ENCODE data around the gene CTAG1A. TPM values are rescaled to one million over a fixed set of nuclear protein-coding genes. Genes with fewer than 3 reads are reported as not detected.
"Not testable (repeated sequence)": the region's sequence is repeated elsewhere in the genome, so short reads cannot be mapped to it uniquely, and the experiment has no call there.

CTAG1A gene
- total RNA-seq, 2 experiments from 2014 or later, result not detected

DNA sequence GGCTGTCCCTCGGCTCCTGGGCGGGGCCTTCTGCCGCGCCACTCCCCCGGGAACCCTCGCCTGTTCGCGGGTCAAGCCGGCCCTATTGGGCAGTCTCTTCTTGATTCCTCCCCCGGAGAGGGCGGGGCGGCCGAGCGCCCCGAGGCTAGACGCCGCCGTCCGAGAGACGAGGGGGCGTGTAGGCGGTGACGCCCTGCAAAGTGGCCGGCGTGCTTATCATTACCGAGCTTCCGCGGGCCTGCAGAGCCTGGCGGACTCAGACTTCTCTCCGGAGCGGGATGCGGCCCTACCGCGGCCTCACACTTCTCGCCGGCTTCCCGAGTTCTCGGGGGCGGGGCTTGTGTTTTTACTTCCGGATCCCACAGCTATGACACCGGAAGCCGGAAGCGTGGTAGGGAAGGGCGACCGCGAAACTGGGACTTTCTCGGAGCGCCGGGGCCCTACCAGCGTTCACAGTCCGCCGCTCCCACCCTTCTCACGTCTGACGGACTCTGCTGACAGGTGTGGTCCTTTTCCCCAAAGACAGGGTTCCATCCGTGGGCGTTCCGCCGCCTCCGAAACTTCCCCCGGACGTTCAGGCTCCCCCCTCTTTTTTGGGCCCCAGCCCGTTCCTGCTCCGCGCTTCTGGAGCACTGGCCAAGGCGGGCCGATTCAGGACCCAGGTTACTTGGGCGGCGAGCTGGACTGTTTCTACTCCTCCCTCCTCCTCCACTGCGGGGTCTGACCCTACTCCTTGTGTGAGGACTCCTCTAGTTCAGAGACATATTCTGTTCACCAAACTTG, 37.5 kb upstream of the CTAG1A start, which contains the start of gene IKBKG:
Gene IKBKG (plus strand): TSS at position 376 of the 783 bp plus-strand sequence. CDS start 4,383 bp downstream, outside the sequence.
- ChIA-PET POLR2A (interaction anchor here (0.7 to 1.9 kb wide), 4 partner anchors 149 to 620 kb away, joined by 3 to 8 read pairs (median 4); partner anchors contain the start of genes HCFC1 and RPL10), CTCF (interaction anchor here (0.5 kb wide), 1 partner anchor 22 kb away, joined by 4 read pairs; no protein-coding TSS in a partner anchor)
- Histone ChIP-seq H3K27me3 (ENCODE audit: control insufficient read depth in 1 of 2, insufficient read depth in 2 of 2, low read length in 2 of 2) (no peaks in the 10 kb centered on the region), H3K4me3 (ENCODE audit: low read length) (peak within 1 kb of the TSS; percentile 88), H3K9me3 (ENCODE audit: control insufficient read depth in 1 of 2, insufficient read depth in 1 of 2, low read length in 2 of 2) (no peaks in the 10 kb centered on the region), H3K36me3 (ENCODE audit: insufficient read depth, low read length) (peaks cover 11% of the 10 kb centered on the region), H3K27ac (ENCODE audit: low read depth in 1 of 2, low read length in 2 of 2) (peak within 1 kb of the TSS; percentile 81 to 92), H3K4me1 (ENCODE audit: insufficient read depth, low read length) (peaks cover 69% of the 10 kb centered on the region)
- Mint-ChIP-seq H3K36me3 (ENCODE audit: low read depth) (peaks cover 40% of the 10 kb centered on the region), H3K9me3 (no peaks in the 10 kb centered on the region), H3K27ac (peak within 1 kb of the TSS; percentile 86), H3K4me3 (peak within 1 kb of the TSS; percentile 91), H3K27me3 (no peaks in the 10 kb centered on the region), H3K4me1 (ENCODE audit: low read depth) (peaks cover 44% of the 10 kb centered on the region)
- peak; percentile 76 for ATAC-seq (ENCODE audit: poor library complexity)
- DNase-seq, result peak; percentile 76 to 93 (median 84)
- TF ChIP-seq, protein P1, sequence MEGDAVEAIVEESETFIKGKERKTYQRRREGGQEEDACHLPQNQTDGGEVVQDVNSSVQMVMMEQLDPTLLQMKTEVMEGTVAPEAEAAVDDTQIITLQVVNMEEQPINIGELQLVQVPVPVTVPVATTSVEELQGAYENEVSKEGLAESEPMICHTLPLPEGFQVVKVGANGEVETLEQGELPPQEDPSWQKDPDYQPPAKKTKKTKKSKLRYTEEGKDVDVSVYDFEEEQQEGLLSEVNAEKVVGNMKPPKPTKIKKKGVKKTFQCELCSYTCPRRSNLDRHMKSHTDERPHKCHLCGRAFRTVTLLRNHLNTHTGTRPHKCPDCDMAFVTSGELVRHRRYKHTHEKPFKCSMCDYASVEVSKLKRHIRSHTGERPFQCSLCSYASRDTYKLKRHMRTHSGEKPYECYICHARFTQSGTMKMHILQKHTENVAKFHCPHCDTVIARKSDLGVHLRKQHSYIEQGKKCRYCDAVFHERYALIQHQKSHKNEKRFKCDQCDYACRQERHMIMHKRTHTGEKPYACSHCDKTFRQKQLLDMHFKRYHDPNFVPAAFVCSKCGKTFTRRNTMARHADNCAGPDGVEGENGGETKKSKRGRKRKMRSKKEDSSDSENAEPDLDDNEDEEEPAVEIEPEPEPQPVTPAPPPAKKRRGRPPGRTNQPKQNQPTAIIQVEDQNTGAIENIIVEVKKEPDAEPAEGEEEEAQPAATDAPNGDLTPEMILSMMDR (IDR thresholded peaks at IDR 0.05), result no peak
- intact Hi-C loops (cut with DNase I, micrococcal nuclease), result no loop called here

DNA sequence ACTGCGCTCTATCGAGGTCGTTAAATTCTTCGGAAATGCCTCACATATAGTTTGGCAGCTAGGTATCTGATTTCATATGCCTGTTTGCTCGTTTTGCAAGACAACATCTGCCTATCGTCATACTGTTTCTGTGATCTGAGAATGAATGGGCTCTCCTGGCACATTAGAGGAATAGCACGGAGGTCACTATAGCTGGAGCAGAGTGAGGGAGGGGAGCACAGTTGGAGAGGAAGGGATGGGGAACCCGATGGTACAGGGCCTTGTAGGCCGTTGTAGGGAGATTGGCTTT, 37.0 kb upstream of the CTAG1A start:
- peak overlapping the region; percentile 86 for H3K27ac Mint-ChIP-seq
- H3K27me3 Mint-ChIP-seq, result no peaks in the 10 kb centered on the region
- Histone ChIP-seq H3K36me3 (ENCODE audit: insufficient read depth, low read length) (peaks cover 12% of the 10 kb centered on the region), H3K9me3 (ENCODE audit: control insufficient read depth in 1 of 2, insufficient read depth in 1 of 2, low read length in 2 of 2) (no peaks in the 10 kb centered on the region), H3K4me1 (ENCODE audit: insufficient read depth, low read length) (peaks cover 64% of the 10 kb centered on the region), H3K27ac (ENCODE audit: low read depth in 1 of 2, low read length in 2 of 2) (peak overlapping the region; percentile 81 to 92), H3K4me3 (ENCODE audit: low read length) (peak overlapping the region; percentile 88), H3K27me3 (ENCODE audit: control insufficient read depth in 1 of 2, insufficient read depth in 2 of 2, low read length in 2 of 2) (no peaks in the 10 kb centered on the region)
- TF ChIP-seq, protein P1 (IDR thresholded peaks at IDR 0.05), result no peak
- peaks cover 39% of the 10 kb centered on the region for H3K4me1 Mint-ChIP-seq (ENCODE audit: low read depth)
- ATAC-seq (ENCODE audit: poor library complexity) (no peak), DNase-seq (no peak)
- intact Hi-C loops (cut with DNase I, micrococcal nuclease), result no loop called here
- H3K9me3 Mint-ChIP-seq, result no peaks in the 10 kb centered on the region
- ChIA-PET CTCF (no interaction called here), POLR2A (interaction anchor here (0.7 to 1.9 kb wide), 3 partner anchors 150 to 579 kb away, joined by 3 to 8 read pairs (median 3); partner anchors contain the start of genes HCFC1 and RPL10)
- peak overlapping the region; percentile 91 for H3K4me3 Mint-ChIP-seq
- H3K36me3 Mint-ChIP-seq (ENCODE audit: low read depth), result peaks cover 37% of the 10 kb centered on the region

DNA sequence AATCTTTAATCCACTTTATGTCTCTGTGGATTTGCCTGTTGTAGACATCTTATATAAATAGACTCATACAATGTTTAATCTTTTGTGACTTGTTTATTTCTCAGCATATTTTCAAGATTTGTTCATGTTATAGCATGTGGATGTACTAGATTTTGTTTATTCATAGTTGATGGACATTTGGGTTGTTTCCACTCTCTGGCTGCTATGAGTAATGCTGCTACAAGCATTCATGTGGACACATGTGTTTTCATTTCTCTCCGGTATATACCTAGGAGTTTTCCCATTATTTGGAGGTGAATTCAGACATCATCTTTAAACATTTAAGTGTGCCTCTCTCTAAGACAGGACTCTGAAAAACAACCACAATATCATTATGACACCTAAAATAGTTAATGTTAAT, 35.2 kb upstream of the CTAG1A start:
- intact Hi-C loops (cut with DNase I, micrococcal nuclease), result no loop called here
- peak overlapping the region; percentile 83 for H3K4me3 Mint-ChIP-seq
- H3K27ac Mint-ChIP-seq, result peak overlapping the region; percentile 69
- DNase-seq (no peak), ATAC-seq (ENCODE audit: poor library complexity) (no peak)
- Histone ChIP-seq H3K4me3 (ENCODE audit: low read length) (no peak overlapping the region), H3K27ac (ENCODE audit: low read depth in 1 of 2, low read length in 2 of 2) (no peak overlapping the region), H3K27me3 (ENCODE audit: control insufficient read depth in 1 of 2, insufficient read depth in 2 of 2, low read length in 2 of 2) (no peaks in the 10 kb centered on the region), H3K9me3 (ENCODE audit: control insufficient read depth in 1 of 2, insufficient read depth in 1 of 2, low read length in 2 of 2) (no peaks in the 10 kb centered on the region), H3K4me1 (ENCODE audit: insufficient read depth, low read length) (peaks cover 55% of the 10 kb centered on the region), H3K36me3 (ENCODE audit: insufficient read depth, low read length) (peaks cover 24% of the 10 kb centered on the region)
- peaks cover 33% of the 10 kb centered on the region for H3K4me1 Mint-ChIP-seq (ENCODE audit: low read depth)
- TF ChIP-seq, protein P1 (IDR thresholded peaks at IDR 0.05), result no peak
- H3K27me3 Mint-ChIP-seq, result no peaks in the 10 kb centered on the region
- ChIA-PET POLR2A (no interaction called here), CTCF (no interaction called here)
- peaks cover 47% of the 10 kb centered on the region for H3K36me3 Mint-ChIP-seq (ENCODE audit: low read depth)
- H3K9me3 Mint-ChIP-seq, result no peaks in the 10 kb centered on the region

DNA sequence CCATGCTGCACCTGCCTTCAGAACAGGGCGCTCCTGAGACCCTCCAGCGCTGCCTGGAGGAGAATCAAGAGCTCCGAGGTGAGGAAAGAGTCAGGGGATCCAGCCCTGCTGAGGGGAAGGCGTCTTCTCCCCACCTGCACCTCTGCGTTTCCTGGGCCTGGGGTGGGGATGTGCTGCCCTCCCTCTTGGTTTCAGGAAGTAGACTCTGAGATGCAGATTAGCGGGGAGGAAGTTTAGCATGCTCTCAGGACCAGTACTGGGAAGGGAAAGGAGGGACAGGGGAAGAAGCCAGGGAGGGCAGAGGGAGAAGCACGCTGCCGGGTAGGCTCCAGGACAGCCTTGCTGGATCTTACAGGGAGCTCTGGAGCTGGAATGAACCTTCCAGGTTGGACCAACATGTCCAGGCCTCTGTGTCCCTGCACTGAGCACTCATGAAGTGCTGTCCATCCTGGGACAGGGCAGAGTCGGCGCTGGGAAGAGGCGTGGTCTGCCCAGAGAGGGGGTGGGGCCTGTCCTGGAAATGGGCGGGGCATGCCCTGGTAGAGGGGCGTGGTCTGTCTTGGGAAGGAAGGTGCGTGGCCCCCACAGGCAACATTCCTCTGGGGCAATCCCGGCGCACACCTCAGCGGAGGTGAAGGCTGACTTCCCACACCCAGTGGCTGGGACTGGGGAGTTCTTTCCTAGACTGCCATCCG, 32.7 kb upstream of the CTAG1A start:
- H3K9me3 ChIP-seq (ENCODE audit: control insufficient read depth in 1 of 2, insufficient read depth in 1 of 2, low read length in 2 of 2); H3K27me3 Mint-ChIP-seq; H3K9me3 Mint-ChIP-seq; H3K4me3 Mint-ChIP-seq; CTCF ChIA-PET; H3K4me3 ChIP-seq (ENCODE audit: low read length); H3K27ac ChIP-seq (ENCODE audit: low read depth in 1 of 2, low read length in 2 of 2); ATAC-seq (ENCODE audit: poor library complexity); intact Hi-C loops (cut with DNase I, micrococcal nuclease); POLR2A ChIA-PET; H3K27me3 ChIP-seq (ENCODE audit: control insufficient read depth in 1 of 2, insufficient read depth in 2 of 2, low read length in 2 of 2); H3K27ac Mint-ChIP-seq: not testable (repeated sequence)
- Histone ChIP-seq H3K36me3 (ENCODE audit: insufficient read depth, low read length) (peaks cover 20% of the 10 kb centered on the region), H3K4me1 (ENCODE audit: insufficient read depth, low read length) (peaks cover 38% of the 10 kb centered on the region)
- peaks cover 24% of the 10 kb centered on the region for H3K4me1 Mint-ChIP-seq (ENCODE audit: low read depth)
- DNase-seq, result peak in 1 of 14 experiments; percentile 1
- H3K36me3 Mint-ChIP-seq (ENCODE audit: low read depth), result peaks cover 50% of the 10 kb centered on the region

Measured in CD4-positive, alpha-beta T cell (primary cell).